ENCODE data around the gene BFAR. TPM values are rescaled to one million over a fixed set of nuclear protein-coding genes. Genes with fewer than 3 reads are reported as not detected.

The BFAR gene
- total RNA-seq, 1 experiment from 2014 or later, result 91.7 TPM

- H2BK12ac ChIP-seq (ENCODE audit: insufficient read length, low read depth, low read length), result no peak overlapping the region
- no peak overlapping the region for H2AFZ ChIP-seq (ENCODE audit: low read length)
- H3K4me2 ChIP-seq (ENCODE audit: insufficient read depth, insufficient read length, low read length), result no peak overlapping the region
- no peak overlapping the region for H3K18ac ChIP-seq (ENCODE audit: insufficient read length, low read depth, low read length)
- H3K79me1 ChIP-seq (ENCODE audit: insufficient read depth, low read depth, low read length, poor library complexity, severe bottlenecking), result no peaks in the 10 kb centered on the region
- no peak overlapping the region for H3K56ac ChIP-seq (ENCODE audit: insufficient read length, low read depth, low read length)
- no peak overlapping the region for H2BK120ac ChIP-seq (ENCODE audit: low read depth, low read length, poor library complexity, severe bottlenecking)
- H4K91ac ChIP-seq (ENCODE audit: insufficient read length, low read depth, low read length), result no peak overlapping the region
- H2BK15ac ChIP-seq (ENCODE audit: low read depth, low read length), result no peak overlapping the region
- no peak overlapping the region for H3K27ac ChIP-seq (ENCODE audit: insufficient read length, low read depth, low read length)
- no peaks in the 10 kb centered on the region for H3K23me2 ChIP-seq (ENCODE audit: insufficient read length, low read depth, low read length, poor library complexity, severe bottlenecking)
- DNase-seq, result no peak
- H3K9me3 ChIP-seq (ENCODE audit: control insufficient read depth, low read depth, low read length), result no peaks in the 10 kb centered on the region
- Mint-ChIP-seq H3K9me3 (no peaks in the 10 kb centered on the region), H3K27ac (no peak overlapping the region), H3K4me1 (no peaks in the 10 kb centered on the region), H3K27me3 (ENCODE audit: low read depth) (no peaks in the 10 kb centered on the region; the same call in 1 of the 2 replicates), H3K36me3 (ENCODE audit: insufficient read depth in 1 of 3, low read depth in 3 of 3) (peaks cover 19 to 74% (median 57%) of the 10 kb centered on the region in 3 experiments), H3K4me3 (no peak overlapping the region)
- H2BK5ac ChIP-seq (ENCODE audit: insufficient read length, low read length), result no peak overlapping the region
- H4K5ac ChIP-seq (ENCODE audit: insufficient read length, low read depth, low read length), result no peak overlapping the region
- no peaks in the 10 kb centered on the region for H3K4me1 ChIP-seq (ENCODE audit: insufficient read depth, low read length)
- no peaks in the 10 kb centered on the region for H4K20me1 ChIP-seq (ENCODE audit: control insufficient read depth, insufficient read depth, insufficient read length)
- no peak overlapping the region for H3K4ac ChIP-seq (ENCODE audit: low read depth, low read length)
- TF ChIP-seq CTCF (conservative IDR thresholded peaks at IDR 0.05), result no peak
- no peaks in the 10 kb centered on the region for H3K27me3 ChIP-seq (ENCODE audit: insufficient read depth, low read length)
- no peak overlapping the region for H2AK5ac ChIP-seq (ENCODE audit: insufficient read length, low read length)
- H3K23ac ChIP-seq (ENCODE audit: insufficient read length, low read depth, low read length), result no peak overlapping the region
- whole genome bisulfite sequencing (ENCODE audit: extremely low coverage, insufficient read length, low lambda C conversion rate), result no CpG with 5 or more reads among the region's 3 CpGs
- H4K8ac ChIP-seq (replicated peaks; ENCODE audit: insufficient read length, low read depth, low read length), result no peak overlapping the region
- no peak overlapping the region for H3T11ph ChIP-seq (ENCODE audit: low read length)
- H3K9ac ChIP-seq (ENCODE audit: extremely low read depth, insufficient read length, low read length), result no peak overlapping the region
- no peaks in the 10 kb centered on the region for H3K79me2 ChIP-seq (ENCODE audit: insufficient read depth, low read length)
- no peak overlapping the region for H2BK20ac ChIP-seq (ENCODE audit: low read depth, low read length, poor library complexity, severe bottlenecking)
- no peak overlapping the region for H3K14ac ChIP-seq (ENCODE audit: insufficient read depth, low read length)
Measured at GRCh38 chr16:14586637-14587305, 46.0 kb upstream of the BFAR start.
